ENCODE measurements around the gene LACTBL1.
"Not testable (repeated sequence)": the region's sequence is repeated elsewhere in the genome, so short reads cannot be mapped to it uniquely, and the experiment has no call there.

- TF ChIP-seq, protein P1, sequence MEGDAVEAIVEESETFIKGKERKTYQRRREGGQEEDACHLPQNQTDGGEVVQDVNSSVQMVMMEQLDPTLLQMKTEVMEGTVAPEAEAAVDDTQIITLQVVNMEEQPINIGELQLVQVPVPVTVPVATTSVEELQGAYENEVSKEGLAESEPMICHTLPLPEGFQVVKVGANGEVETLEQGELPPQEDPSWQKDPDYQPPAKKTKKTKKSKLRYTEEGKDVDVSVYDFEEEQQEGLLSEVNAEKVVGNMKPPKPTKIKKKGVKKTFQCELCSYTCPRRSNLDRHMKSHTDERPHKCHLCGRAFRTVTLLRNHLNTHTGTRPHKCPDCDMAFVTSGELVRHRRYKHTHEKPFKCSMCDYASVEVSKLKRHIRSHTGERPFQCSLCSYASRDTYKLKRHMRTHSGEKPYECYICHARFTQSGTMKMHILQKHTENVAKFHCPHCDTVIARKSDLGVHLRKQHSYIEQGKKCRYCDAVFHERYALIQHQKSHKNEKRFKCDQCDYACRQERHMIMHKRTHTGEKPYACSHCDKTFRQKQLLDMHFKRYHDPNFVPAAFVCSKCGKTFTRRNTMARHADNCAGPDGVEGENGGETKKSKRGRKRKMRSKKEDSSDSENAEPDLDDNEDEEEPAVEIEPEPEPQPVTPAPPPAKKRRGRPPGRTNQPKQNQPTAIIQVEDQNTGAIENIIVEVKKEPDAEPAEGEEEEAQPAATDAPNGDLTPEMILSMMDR (conservative IDR thresholded peaks at IDR 0.05; ENCODE audit: low read depth in 2 of 2) = not testable (repeated sequence)
- not testable (repeated sequence) for TF ChIP-seq POLR2AphosphoS5 (IDR thresholded peaks at IDR 0.05; ENCODE audit: low read depth); ZNF331 (CRISPR knock-in tag; IDR thresholded peaks at IDR 0.05; ENCODE audit: low read depth); EZH2phosphoT487 (IDR thresholded peaks at IDR 0.05; ENCODE audit: unreplicated experiment); ETS1 (IDR thresholded peaks at IDR 0.05); EZH2 (IDR thresholded peaks at IDR 0.05; ENCODE audit: low read depth, unreplicated experiment); NANOG (IDR thresholded peaks at IDR 0.05; ENCODE audit: borderline replicate concordance)
- TF ChIP-seq, protein P2, sequence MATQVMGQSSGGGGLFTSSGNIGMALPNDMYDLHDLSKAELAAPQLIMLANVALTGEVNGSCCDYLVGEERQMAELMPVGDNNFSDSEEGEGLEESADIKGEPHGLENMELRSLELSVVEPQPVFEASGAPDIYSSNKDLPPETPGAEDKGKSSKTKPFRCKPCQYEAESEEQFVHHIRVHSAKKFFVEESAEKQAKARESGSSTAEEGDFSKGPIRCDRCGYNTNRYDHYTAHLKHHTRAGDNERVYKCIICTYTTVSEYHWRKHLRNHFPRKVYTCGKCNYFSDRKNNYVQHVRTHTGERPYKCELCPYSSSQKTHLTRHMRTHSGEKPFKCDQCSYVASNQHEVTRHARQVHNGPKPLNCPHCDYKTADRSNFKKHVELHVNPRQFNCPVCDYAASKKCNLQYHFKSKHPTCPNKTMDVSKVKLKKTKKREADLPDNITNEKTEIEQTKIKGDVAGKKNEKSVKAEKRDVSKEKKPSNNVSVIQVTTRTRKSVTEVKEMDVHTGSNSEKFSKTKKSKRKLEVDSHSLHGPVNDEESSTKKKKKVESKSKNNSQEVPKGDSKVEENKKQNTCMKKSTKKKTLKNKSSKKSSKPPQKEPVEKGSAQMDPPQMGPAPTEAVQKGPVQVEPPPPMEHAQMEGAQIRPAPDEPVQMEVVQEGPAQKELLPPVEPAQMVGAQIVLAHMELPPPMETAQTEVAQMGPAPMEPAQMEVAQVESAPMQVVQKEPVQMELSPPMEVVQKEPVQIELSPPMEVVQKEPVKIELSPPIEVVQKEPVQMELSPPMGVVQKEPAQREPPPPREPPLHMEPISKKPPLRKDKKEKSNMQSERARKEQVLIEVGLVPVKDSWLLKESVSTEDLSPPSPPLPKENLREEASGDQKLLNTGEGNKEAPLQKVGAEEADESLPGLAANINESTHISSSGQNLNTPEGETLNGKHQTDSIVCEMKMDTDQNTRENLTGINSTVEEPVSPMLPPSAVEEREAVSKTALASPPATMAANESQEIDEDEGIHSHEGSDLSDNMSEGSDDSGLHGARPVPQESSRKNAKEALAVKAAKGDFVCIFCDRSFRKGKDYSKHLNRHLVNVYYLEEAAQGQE (IDR thresholded peaks at IDR 0.05; ENCODE audit: unreplicated experiment) = not testable (repeated sequence)
Observed at GRCh38 chr1:22980471-22980790, 7.8 kb upstream of the LACTBL1 start.
